Inflammatory macrophage treated with lipopolysaccharide for 1 hour (primary cell): ENCODE results near the gene TPD52L1.
"Not testable (repeated sequence)": the region's sequence is repeated elsewhere in the genome, so short reads cannot be mapped to it uniquely, and the experiment has no call there.

Experiments used
- DNase-seq, 2 donors: peaks; one replicate each; pipeline ENCODE4 v3.0.0-alpha.2; 2020 to 2022

Gene TPD52L1

GRCh38 chr6:125144822-125145221, 8.8 kb upstream of the TPD52L1 start:
- no peak for DNase-seq

GRCh38 chr6:125149256-125150144, 4.1 kb upstream of the TPD52L1 start:
- no peak for DNase-seq

- DNase-seq = no peak
Measured at GRCh38 chr6:125151700-125152099, 1.9 kb upstream of the TPD52L1 start.

- no peak for DNase-seq
Measured at GRCh38 chr6:125154118-125154760, 666 bp downstream of the TPD52L1 start.

- no peak for DNase-seq
Measured at GRCh38 chr6:125154761-125155135, 1.2 kb downstream of the TPD52L1 start.

GRCh38 chr6:125155344-125155743, 1.8 kb downstream of the TPD52L1 start:
- no peak for DNase-seq

- DNase-seq = no peak
Measured at GRCh38 chr6:125156496-125156895, 2.9 kb downstream of the TPD52L1 start.

- DNase-seq = no peak
Measured at GRCh38 chr6:125157280-125157679, 3.7 kb downstream of the TPD52L1 start.

- no peak for DNase-seq
Measured at GRCh38 chr6:125157725-125158124, 4.2 kb downstream of the TPD52L1 start.

- not testable (repeated sequence) for DNase-seq
Measured at GRCh38 chr6:125163339-125163738, 9.8 kb downstream of the TPD52L1 start.

GRCh38 chr6:125163811-125164210, 10.2 kb downstream of the TPD52L1 start:
- DNase-seq = no peak

GRCh38 chr6:125164696-125165095, 11.1 kb downstream of the TPD52L1 start:
- DNase-seq = no peak

- DNase-seq = no peak
Measured at GRCh38 chr6:125165256-125165655, 11.7 kb downstream of the TPD52L1 start.

GRCh38 chr6:125165776-125166175, 12.2 kb downstream of the TPD52L1 start:
- DNase-seq = no peak

- no peak for DNase-seq
Measured at GRCh38 chr6:125166711-125167110, 13.1 kb downstream of the TPD52L1 start.

GRCh38 chr6:125167579-125167978, 14.0 kb downstream of the TPD52L1 start:
- DNase-seq = no peak

- no peak for DNase-seq
Measured at GRCh38 chr6:125169058-125169457, 15.5 kb downstream of the TPD52L1 start.

- DNase-seq = no peak
Measured at GRCh38 chr6:125169522-125169921, 15.9 kb downstream of the TPD52L1 start.

GRCh38 chr6:125170376-125170775, 16.8 kb downstream of the TPD52L1 start:
- DNase-seq = no peak

- no peak for DNase-seq
Measured at GRCh38 chr6:125173341-125174095, 19.9 kb downstream of the TPD52L1 start.

- no peak for DNase-seq
Measured at GRCh38 chr6:125174626-125175025, 21.1 kb downstream of the TPD52L1 start.

- no peak for DNase-seq
Measured at GRCh38 chr6:125175466-125176048, 22.0 kb downstream of the TPD52L1 start.
